VCaP (cell line): ENCODE data around the gene SF1.

Experiments
- H3K27ac ChIP-seq: fragments of 450-650 bp; 2 replicates; pipeline ENCODE4 v1.5.1; 2017
- TF ChIP-seq, protein P1 (sequence below): fragments of 450-650 bp; conservative IDR thresholded peaks from 2 replicates; pipeline ENCODE4 v1.5.1; 2017; ENCODE audit warnings: mild to moderate bottlenecking, moderate library complexity

SF1 gene

DNA sequence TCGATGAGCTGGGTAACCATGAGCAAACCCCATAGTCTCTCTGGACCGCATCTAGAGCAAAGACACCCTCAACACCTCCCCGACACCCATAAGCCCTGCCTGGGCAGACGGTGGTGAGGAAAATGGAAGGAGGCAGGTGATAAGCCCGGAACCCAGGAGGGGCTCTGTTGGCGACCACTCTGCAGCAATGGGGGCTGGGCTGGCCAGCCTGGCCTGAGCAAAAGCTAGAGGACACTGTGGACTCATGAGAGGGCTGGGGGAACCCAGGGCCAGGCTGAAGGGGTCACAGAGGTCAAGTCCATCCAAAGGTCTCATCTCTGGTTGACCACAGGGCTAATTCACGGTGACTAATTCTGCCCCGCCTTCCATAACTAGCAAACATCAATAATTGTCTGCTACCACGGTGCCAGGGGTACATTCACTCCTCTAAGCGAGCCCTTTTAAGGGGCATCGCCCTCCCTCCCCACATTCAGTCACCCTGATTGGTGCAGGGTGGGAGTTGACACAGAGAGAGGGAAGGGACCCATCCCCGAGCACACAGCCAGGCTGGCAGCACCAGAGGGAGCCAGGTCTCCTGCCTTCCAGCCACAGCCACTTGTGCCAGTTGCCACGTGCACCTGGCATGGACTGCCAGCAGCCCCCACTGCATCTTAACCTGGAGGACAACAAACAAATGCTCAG is 22.5 kb downstream of the SF1 start:
- no peak overlapping the region for H3K27ac ChIP-seq
- TF ChIP-seq, protein P1, sequence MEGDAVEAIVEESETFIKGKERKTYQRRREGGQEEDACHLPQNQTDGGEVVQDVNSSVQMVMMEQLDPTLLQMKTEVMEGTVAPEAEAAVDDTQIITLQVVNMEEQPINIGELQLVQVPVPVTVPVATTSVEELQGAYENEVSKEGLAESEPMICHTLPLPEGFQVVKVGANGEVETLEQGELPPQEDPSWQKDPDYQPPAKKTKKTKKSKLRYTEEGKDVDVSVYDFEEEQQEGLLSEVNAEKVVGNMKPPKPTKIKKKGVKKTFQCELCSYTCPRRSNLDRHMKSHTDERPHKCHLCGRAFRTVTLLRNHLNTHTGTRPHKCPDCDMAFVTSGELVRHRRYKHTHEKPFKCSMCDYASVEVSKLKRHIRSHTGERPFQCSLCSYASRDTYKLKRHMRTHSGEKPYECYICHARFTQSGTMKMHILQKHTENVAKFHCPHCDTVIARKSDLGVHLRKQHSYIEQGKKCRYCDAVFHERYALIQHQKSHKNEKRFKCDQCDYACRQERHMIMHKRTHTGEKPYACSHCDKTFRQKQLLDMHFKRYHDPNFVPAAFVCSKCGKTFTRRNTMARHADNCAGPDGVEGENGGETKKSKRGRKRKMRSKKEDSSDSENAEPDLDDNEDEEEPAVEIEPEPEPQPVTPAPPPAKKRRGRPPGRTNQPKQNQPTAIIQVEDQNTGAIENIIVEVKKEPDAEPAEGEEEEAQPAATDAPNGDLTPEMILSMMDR, result no peak

DNA sequence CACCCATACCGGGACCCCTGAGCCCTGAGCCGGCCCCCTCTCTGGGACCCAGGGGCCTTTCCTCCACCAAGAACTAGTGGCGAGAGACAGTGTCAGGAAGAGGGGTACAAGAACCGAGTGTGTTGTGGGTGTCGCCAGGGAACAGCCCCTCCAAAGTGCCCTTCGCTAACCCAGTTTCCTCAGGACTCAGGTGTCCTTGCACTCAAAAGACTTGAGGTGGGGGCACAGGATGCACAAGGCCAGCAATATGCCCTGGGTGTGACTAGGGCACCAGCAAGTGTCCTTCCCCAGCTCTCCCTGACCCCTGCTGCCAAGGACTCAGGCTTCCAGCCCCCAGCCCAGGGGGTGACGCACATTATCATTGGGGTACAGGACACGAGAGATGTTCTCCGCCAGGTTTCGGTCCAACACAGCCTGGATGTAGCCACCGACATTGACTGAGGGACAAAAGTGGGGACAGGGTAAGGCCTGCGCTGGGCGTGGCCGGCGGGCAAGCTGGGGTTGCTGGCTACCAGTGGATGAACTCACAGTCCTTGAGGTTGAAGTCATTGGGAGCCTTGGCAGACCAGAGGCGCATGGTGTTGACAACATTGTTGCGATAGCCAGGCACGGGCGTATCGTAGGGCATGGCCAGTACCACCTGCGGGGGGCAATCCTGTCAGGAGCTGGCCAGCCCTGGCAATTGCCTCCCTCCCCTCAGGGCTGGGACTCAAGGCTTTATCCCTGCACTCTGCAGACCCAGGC is 23.3 kb downstream of the SF1 start:
- TF ChIP-seq, protein P1, result no peak
- H3K27ac ChIP-seq, result no peak overlapping the region

DNA sequence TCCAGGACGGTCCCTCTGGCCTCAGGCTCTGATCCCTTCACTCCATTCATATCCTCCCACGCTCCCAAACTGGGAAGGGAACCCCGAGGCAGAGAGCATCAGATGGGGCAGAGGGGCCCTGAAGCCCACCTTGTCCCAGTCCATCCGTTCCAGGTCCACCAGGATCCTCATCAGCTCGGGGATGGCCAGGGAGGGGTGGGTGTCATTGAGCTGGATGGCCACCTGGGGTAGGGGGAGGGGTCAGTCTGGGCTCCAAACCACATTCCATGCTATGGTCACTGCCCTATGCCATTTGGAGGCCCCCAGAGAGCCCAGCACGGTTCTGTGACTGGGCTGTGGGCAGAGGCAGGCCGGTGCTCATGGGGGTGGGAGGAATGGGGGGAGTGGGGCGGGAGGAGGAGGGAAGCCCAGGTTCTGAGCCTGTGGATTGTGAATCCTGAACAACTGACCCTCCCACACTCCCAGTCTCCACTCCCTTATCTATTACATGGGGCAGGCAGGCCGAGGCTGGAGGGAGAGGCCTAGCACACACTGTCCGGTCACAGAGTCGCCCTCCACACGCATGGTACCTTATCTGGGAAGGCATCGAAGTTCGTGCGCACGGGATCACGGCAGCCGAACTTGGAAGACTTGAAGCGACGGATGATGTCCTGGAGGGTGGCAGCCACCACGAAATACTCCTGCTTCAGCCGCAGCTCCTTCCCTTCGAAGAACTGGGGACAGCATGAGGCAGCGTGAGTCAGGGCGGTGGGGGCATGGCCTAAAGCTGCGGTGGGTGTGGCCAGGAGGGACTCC is 24.0 kb downstream of the SF1 start:
- no peak overlapping the region for H3K27ac ChIP-seq
- TF ChIP-seq, protein P1, result no peak

DNA sequence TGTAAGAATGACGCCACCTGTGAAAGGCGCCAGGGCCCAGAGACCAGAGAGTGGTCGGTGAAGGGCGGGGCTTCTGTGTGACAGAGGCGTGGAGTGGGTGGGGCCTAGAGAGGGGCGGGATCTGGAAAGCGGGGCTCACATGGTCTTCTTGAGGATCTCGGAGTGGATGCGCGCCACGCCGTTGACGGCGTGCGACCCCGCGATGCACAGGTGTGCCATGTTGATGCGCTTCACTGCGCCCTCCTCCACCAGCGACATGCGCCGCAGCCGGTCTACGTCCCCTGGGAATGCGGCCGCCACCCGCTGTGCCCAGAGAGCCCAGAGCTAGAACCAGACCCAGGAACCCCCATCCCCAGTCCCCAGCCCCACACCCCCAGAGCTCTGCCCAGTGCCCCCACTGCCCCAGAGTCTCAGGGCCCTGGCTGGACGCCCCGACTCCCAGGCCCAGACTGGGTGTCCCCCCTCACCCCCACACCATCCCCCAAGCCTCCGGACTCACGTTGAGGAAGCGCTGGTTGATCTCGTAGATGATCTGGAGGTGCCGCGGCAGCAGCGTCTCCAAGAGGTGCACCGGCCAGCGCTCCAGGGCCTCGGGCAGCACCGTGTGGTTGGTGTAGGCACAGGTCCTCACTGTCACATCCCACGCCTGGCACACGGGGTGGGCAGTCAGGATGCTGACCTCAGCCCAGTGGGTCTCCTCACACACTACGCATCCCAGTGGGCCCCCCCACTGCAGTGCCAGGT is 24.8 kb downstream of the SF1 start:
- TF ChIP-seq, protein P1, result no peak
- no peak overlapping the region for H3K27ac ChIP-seq

DNA sequence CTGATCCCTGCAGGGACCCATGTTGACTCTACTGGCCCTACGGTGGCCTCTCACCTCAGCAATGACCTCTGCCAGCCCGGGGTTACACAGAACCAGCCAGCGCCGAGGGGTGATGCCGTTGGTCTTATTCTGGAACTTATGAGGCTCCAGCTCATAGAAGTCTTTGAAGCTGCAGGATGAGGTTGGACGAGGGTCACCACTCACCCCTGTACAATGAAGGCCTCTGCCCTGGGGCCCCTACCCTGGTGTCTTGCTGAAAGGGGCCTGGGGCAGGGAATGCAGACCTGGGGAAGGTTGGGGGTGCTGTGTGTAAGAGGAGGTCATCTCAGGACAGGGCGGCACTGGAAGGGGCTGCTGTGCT is 25.3 kb downstream of the SF1 start:
- TF ChIP-seq, protein P1, result no peak
- H3K27ac ChIP-seq, result no peak overlapping the region

DNA sequence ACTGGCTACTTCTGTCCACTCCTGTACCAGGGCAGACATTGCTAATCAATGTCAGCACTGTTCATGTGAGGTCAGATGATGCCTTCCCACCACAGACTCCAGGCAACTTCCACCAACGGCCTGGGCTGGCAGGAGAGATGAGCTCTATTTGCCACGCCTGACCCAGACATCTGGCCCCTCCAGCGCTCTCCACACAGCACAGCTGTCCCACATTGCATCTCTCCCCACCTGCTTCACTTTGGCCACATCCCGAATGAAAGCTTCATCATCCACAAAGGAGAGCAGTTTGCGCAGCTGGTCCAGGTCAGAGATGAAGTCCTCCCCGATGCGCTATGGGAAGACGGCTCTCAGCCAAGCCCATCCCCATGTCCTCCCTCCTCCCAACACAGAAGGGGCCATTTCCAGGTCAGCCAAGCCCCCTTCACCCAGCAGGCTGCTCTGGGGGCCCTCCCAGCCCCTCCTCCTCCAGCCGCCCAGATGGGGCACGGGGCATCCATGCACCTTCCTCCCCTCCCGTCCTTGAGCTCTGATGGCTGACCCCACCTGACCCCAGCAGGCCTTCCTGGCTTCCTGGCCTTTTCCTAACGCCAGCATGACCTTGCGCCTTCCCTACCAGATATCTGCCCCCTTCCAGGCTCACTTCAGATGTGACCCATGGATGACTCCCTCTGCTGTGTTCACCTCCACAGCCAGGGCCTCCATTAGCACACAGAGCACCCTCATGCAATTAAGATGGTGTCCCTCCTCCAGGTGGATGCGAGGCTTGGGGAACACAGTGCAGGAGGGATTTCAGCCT is 26.0 kb downstream of the SF1 start:
- TF ChIP-seq, protein P1, result no peak
- no peak overlapping the region for H3K27ac ChIP-seq
